WTC11 (cell line): ENCODE measurements around the gene TAMALIN.

Source experiments
- CREM ChIP-seq: sonication (generic); formaldehyde crosslinking; IDR thresholded peaks from 2 replicates; pipeline ENCODE4 v1.8.1; 2022; ENCODE audit warnings: mild to moderate bottlenecking, missing genetic modification reagents, moderate library complexity
- NR3C1 ChIP-seq: sonication (generic); formaldehyde crosslinking; conservative IDR thresholded peaks from 2 replicates; pipeline ENCODE4 v1.8.1; 2023; ENCODE audit warnings: low read depth, mild to moderate bottlenecking, missing genetic modification reagents
- RELA ChIP-seq: sonication (generic); formaldehyde crosslinking; IDR thresholded peaks from 2 replicates; pipeline ENCODE4 v1.8.1; 2022; ENCODE audit warnings: missing genetic modification reagents, mild to moderate bottlenecking, borderline replicate concordance
- TF ChIP-seq, protein P1 (sequence below): sonication (generic); formaldehyde crosslinking; IDR thresholded peaks from 2 replicates; pipeline ENCODE4 v1.8.0; 2022; ENCODE audit warnings: mild to moderate bottlenecking, missing genetic modification reagents
- TF ChIP-seq, protein P2 (sequence below): fragments of 200-600 bp; IDR thresholded peaks from 2 replicates; pipeline ENCODE4 v1.8.0; 2022; ENCODE audit warnings: antibody characterized with exemption

DNA sequence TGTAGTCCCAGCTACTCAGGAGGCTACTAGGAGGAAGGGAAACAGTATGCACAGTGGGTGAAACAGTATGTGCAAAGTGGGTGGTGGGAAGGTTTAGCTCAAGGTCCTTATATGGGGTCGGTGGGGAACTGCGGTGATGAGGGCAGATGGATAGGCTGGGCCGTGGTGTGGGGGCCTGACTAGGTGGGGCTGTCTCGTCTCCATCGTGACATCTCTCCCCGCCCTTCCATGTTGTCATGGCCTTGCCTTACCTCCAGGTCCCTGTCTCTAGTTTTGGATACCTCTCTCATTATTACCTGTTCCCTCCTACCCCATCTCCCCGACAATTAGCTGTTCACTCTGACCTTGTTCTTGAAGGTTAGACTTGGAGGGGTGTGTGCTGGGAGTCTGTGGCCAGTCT is 40.1 kb downstream of the TAMALIN start:
- TF ChIP-seq, protein P1, sequence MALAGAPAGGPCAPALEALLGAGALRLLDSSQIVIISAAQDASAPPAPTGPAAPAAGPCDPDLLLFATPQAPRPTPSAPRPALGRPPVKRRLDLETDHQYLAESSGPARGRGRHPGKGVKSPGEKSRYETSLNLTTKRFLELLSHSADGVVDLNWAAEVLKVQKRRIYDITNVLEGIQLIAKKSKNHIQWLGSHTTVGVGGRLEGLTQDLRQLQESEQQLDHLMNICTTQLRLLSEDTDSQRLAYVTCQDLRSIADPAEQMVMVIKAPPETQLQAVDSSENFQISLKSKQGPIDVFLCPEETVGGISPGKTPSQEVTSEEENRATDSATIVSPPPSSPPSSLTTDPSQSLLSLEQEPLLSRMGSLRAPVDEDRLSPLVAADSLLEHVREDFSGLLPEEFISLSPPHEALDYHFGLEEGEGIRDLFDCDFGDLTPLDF = no peak
- TF ChIP-seq NR3C1 (CRISPR knock-in tag) = no peak
- TF ChIP-seq, protein P2, sequence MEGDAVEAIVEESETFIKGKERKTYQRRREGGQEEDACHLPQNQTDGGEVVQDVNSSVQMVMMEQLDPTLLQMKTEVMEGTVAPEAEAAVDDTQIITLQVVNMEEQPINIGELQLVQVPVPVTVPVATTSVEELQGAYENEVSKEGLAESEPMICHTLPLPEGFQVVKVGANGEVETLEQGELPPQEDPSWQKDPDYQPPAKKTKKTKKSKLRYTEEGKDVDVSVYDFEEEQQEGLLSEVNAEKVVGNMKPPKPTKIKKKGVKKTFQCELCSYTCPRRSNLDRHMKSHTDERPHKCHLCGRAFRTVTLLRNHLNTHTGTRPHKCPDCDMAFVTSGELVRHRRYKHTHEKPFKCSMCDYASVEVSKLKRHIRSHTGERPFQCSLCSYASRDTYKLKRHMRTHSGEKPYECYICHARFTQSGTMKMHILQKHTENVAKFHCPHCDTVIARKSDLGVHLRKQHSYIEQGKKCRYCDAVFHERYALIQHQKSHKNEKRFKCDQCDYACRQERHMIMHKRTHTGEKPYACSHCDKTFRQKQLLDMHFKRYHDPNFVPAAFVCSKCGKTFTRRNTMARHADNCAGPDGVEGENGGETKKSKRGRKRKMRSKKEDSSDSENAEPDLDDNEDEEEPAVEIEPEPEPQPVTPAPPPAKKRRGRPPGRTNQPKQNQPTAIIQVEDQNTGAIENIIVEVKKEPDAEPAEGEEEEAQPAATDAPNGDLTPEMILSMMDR = no peak
- no peak for TF ChIP-seq CREM (CRISPR knock-in tag)
- no peak for TF ChIP-seq RELA (CRISPR knock-in tag)
